Vagina (tissue), 2 donors: ENCODE data around the gene PIK3R3. TPM values are rescaled to one million over a fixed set of nuclear protein-coding genes. Genes with fewer than 3 reads are reported as not detected.

Source experiments
- DNase-seq, 2 donors: peaks; one replicate each; pipeline ENCODE4 v3.0.0-alpha.2; 2017; ENCODE audit errors: extremely low spot score in 2 of 2
- H3K27ac ChIP-seq: fragments of 200-600 bp; sonication (generic); one replicate; pipeline ENCODE4 v1.5.1; 2019
- H3K27me3 ChIP-seq: fragments of 200-600 bp; sonication (generic); one replicate; pipeline ENCODE4 v1.5.1; 2019
- H3K36me3 ChIP-seq, 2 donors: fragments of 200-600 bp; sonication (generic); one replicate each; pipeline ENCODE4 v1.5.1; 2017 to 2019
- H3K4me1 ChIP-seq: fragments of 200-600 bp; sonication (generic); one replicate; pipeline ENCODE4 v1.5.1; 2019
- H3K4me3 ChIP-seq, 2 donors: fragments of 200-600 bp; sonication (generic); 1 replicate in 1 of 2; 2 replicates in 1 of 2; pipeline ENCODE4 v1.5.1; 2016 to 2019
- H3K9me3 ChIP-seq: fragments of 200-600 bp; sonication (generic); one replicate; pipeline ENCODE4 v1.5.1; 2019
- POLR2A ChIP-seq, 2 donors: fragments of 450-650 bp; IDR thresholded peaks; one replicate each; pipeline ENCODE4 v1.6.1; 2017; ENCODE audit warnings: antibody characterized with exemption in 2 of 2, mild to moderate bottlenecking in 2 of 2, moderate library complexity in 2 of 2
- POLR2AphosphoS5 ChIP-seq, 2 donors: sonication (generic); formaldehyde crosslinking; IDR thresholded peaks; one replicate each; pipeline ENCODE4 v1.9.0; 2017; ENCODE audit warnings: antibody characterized with exemption in 2 of 2, mild to moderate bottlenecking in 2 of 2, low read depth in 1 of 2; ENCODE audit not compliant: insufficient read depth in 1 of 2
- intact Hi-C: fragments of 100-400 bp; cut with DNase I; formaldehyde crosslinking; loops from one replicate; pipeline ENCODE4 v1.15.1; 2023
- total RNA-seq: library from RNA; depleted of rRNA; stranded (reverse); fragments of >200 nt; gene quantifications from one replicate; pipeline ENCODE4 v1.2.3, GENCODE V29; 2016
- TF ChIP-seq, protein P1 (sequence below), 3 experiments: fragments of 450-650 bp in 2 of 3; fragments of 200-600 bp in 1 of 3; sonication (generic) in 1 of 3; IDR thresholded peaks; one replicate each; pipeline ENCODE4 v1.5.1; 2017 to 2019; ENCODE audit warnings: antibody characterized with exemption in 3 of 3, mild to moderate bottlenecking in 2 of 3, moderate library complexity in 2 of 3

PIK3R3 gene
- total RNA-seq, 1 donor from 2014 or later = 27.0 TPM

GRCh38 chr1:46072975-46073374 lies 59.5 kb downstream of the PIK3R3 start:
- H3K9me3 ChIP-seq = no peaks in the 10 kb centered on the region
- TF ChIP-seq, protein P1, sequence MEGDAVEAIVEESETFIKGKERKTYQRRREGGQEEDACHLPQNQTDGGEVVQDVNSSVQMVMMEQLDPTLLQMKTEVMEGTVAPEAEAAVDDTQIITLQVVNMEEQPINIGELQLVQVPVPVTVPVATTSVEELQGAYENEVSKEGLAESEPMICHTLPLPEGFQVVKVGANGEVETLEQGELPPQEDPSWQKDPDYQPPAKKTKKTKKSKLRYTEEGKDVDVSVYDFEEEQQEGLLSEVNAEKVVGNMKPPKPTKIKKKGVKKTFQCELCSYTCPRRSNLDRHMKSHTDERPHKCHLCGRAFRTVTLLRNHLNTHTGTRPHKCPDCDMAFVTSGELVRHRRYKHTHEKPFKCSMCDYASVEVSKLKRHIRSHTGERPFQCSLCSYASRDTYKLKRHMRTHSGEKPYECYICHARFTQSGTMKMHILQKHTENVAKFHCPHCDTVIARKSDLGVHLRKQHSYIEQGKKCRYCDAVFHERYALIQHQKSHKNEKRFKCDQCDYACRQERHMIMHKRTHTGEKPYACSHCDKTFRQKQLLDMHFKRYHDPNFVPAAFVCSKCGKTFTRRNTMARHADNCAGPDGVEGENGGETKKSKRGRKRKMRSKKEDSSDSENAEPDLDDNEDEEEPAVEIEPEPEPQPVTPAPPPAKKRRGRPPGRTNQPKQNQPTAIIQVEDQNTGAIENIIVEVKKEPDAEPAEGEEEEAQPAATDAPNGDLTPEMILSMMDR (IDR thresholded peaks at IDR 0.05) = no peak
- no peak for TF ChIP-seq POLR2AphosphoS5 (IDR thresholded peaks at IDR 0.05; ENCODE audit: insufficient read depth in 1 of 2, low read depth in 1 of 2)
- no peak for TF ChIP-seq POLR2A (IDR thresholded peaks at IDR 0.05)
- no peak overlapping the region for H3K4me3 ChIP-seq
- no peak for DNase-seq
- H3K36me3 ChIP-seq = no peaks in the 10 kb centered on the region
- no peak overlapping the region for H3K27ac ChIP-seq
- intact Hi-C loops = no loop called here
- no peaks in the 10 kb centered on the region for H3K27me3 ChIP-seq
- no peaks in the 10 kb centered on the region for H3K4me1 ChIP-seq

GRCh38 chr1:46070164-46070814 lies 62.1 kb downstream of the PIK3R3 start:
- Histone ChIP-seq H3K9me3 (no peaks in the 10 kb centered on the region), H3K27ac (no peak overlapping the region), H3K36me3 (no peaks in the 10 kb centered on the region), H3K27me3 (no peaks in the 10 kb centered on the region), H3K4me1 (no peaks in the 10 kb centered on the region), H3K4me3 (no peak overlapping the region)
- no peak for DNase-seq
- TF ChIP-seq, protein P1 (IDR thresholded peaks at IDR 0.05) = no peak
- no peak for TF ChIP-seq POLR2A (IDR thresholded peaks at IDR 0.05)
- TF ChIP-seq POLR2AphosphoS5 (IDR thresholded peaks at IDR 0.05; ENCODE audit: insufficient read depth in 1 of 2, low read depth in 1 of 2) = no peak
- intact Hi-C loops = no loop called here

DNA sequence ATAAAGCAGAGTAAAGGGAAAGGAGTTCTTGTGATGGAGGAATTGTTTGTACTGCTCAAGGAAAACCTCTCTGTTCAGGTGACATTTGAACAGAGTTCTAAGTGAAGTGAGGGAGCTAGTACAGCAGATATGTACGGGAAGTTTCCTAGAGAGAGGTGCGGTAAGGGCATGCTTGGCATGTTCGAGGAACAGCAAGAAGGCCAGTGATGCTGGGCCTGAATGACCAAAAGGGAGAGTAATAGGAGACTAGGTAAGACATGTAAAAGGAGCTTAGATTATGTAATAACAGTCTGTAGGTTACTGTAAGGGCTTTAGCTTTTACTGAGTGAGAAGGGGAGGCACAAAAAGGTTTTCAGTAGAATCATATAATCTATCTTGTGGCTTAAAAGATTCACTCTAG lies 63.9 kb downstream of the PIK3R3 start:
- no peaks in the 10 kb centered on the region for H3K27me3 ChIP-seq
- intact Hi-C loops = no loop called here
- H3K4me1 ChIP-seq = no peaks in the 10 kb centered on the region
- no peaks in the 10 kb centered on the region for H3K36me3 ChIP-seq
- no peak for DNase-seq
- no peak overlapping the region for H3K4me3 ChIP-seq
- H3K27ac ChIP-seq = no peak overlapping the region
- H3K9me3 ChIP-seq = no peaks in the 10 kb centered on the region
- TF ChIP-seq POLR2AphosphoS5 (IDR thresholded peaks at IDR 0.05; ENCODE audit: insufficient read depth in 1 of 2, low read depth in 1 of 2) (no peak), POLR2A (IDR thresholded peaks at IDR 0.05) (no peak)
- TF ChIP-seq, protein P1 (IDR thresholded peaks at IDR 0.05) = no peak

DNA sequence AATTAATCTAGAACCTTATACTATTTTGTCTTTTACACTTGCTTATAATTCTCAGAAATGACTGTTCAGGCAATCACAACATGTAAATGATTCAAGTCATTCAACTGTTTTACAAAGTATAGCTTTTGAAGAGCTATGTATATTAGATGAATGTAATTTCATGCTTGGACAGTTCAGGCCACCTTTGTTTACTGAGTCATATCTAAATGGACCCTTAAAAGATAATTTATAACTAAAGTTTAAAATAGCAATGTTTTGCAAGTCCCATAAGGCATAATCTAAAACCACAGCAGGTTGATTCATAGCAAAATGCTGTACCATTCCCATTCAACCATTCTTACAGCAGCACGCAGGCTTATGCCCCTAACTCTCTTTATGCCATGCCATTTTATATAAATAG lies 64.8 kb downstream of the PIK3R3 start:
- Histone ChIP-seq H3K27ac (no peak overlapping the region), H3K36me3 (no peaks in the 10 kb centered on the region), H3K4me1 (no peaks in the 10 kb centered on the region), H3K27me3 (no peaks in the 10 kb centered on the region), H3K9me3 (no peaks in the 10 kb centered on the region), H3K4me3 (no peak overlapping the region)
- DNase-seq = no peak
- TF ChIP-seq POLR2A (IDR thresholded peaks at IDR 0.05) (no peak), POLR2AphosphoS5 (IDR thresholded peaks at IDR 0.05; ENCODE audit: insufficient read depth in 1 of 2, low read depth in 1 of 2) (no peak)
- intact Hi-C loops = no loop called here

GRCh38 chr1:46065405-46065804 lies 67.0 kb downstream of the PIK3R3 start:
- Histone ChIP-seq H3K27ac (no peak overlapping the region), H3K4me3 (no peak overlapping the region), H3K9me3 (no peaks in the 10 kb centered on the region), H3K27me3 (no peaks in the 10 kb centered on the region), H3K4me1 (no peaks in the 10 kb centered on the region), H3K36me3 (no peaks in the 10 kb centered on the region)
- TF ChIP-seq POLR2AphosphoS5 (IDR thresholded peaks at IDR 0.05; ENCODE audit: insufficient read depth in 1 of 2, low read depth in 1 of 2) = no peak
- TF ChIP-seq, protein P1 (IDR thresholded peaks at IDR 0.05) = no peak
- no peak for TF ChIP-seq POLR2A (IDR thresholded peaks at IDR 0.05)
- intact Hi-C loops = no loop called here
- DNase-seq = no peak
